MCF 10A (cell line): Measurements from ENCODE around the gene AKAIN1. TPM values are rescaled to one million over a fixed set of nuclear protein-coding genes. Genes with fewer than 3 reads are reported as not detected.

ENCODE experiments used
- BruUV-seq: library from RNA; stranded (reverse); fragments of 400-500 nt; replicated peaks from 2 replicates; lab custom pipeline; 2021; lab: Mats Ljungman, UMichigan
- CTCF ChIA-PET: fragments of 300-600 bp; sonication (Branson Sonifier 250); formaldehyde crosslinking; extraction: SDS; loops from one replicate; lab custom pipeline; 2021; ENCODE audit warnings: antibody characterized with exemption, inconsistent platforms; lab: Yijun Ruan, JAX
- POLR2A ChIA-PET: fragments of 300-600, 350-650 bp; sonication (Branson Sonifier 250); formaldehyde crosslinking; extraction: SDS; loops from one replicate; lab custom pipeline; 2020; ENCODE audit warnings: antibody characterized with exemption, inconsistent platforms; lab: Yijun Ruan, JAX
- DNase-seq: peaks from one replicate; pipeline ENCODE4 v3.0.0-alpha.2; 2018; ENCODE audit not compliant: unreplicated experiment
- H3K27ac Mint-ChIP-seq: one replicate; pipeline ENCODE4 v1.8.0; 2022; ENCODE audit warnings: mild to moderate bottlenecking, low read depth, mixed read lengths; ENCODE audit not compliant: unreplicated experiment
- H3K27me3 Mint-ChIP-seq: one replicate; pipeline ENCODE4 v1.8.0; 2022; ENCODE audit warnings: mixed read lengths; ENCODE audit not compliant: insufficient read depth, unreplicated experiment
- H3K36me3 Mint-ChIP-seq: one replicate; pipeline ENCODE4 v1.8.0; 2022; ENCODE audit warnings: mild to moderate bottlenecking, moderate library complexity, mixed read lengths; ENCODE audit not compliant: insufficient read depth, unreplicated experiment
- H3K4me1 Mint-ChIP-seq: one replicate; pipeline ENCODE4 v1.8.0; 2022; ENCODE audit warnings: mixed read lengths; ENCODE audit not compliant: insufficient read depth, unreplicated experiment
- H3K4me3 Mint-ChIP-seq: one replicate; pipeline ENCODE4 v1.8.0; 2022; ENCODE audit warnings: mild to moderate bottlenecking, moderate library complexity, mixed read lengths; ENCODE audit not compliant: unreplicated experiment
- H3K9me3 Mint-ChIP-seq: one replicate; pipeline ENCODE4 v1.8.0; 2022; ENCODE audit warnings: mixed read lengths; ENCODE audit not compliant: unreplicated experiment
- intact Hi-C: fragments of 100-400 bp; cut with micrococcal nuclease; formaldehyde crosslinking; loops from 2 replicates; pipeline ENCODE4 v1.14.1; 2022
- total RNA-seq: library from RNA; stranded (reverse); gene quantifications from 2 replicates; pipeline ENCODE4 v1.2.3, GENCODE V29; 2022
- TF ChIP-seq, protein P1 (sequence below): fragments of 200-600 bp; IDR thresholded peaks from one replicate; pipeline ENCODE4 v1.8.0; 2022; ENCODE audit warnings: antibody characterized with exemption, mild to moderate bottlenecking; ENCODE audit not compliant: unreplicated experiment

AKAIN1 gene
- total RNA-seq, 1 experiment from 2014 or later = not detected

DNA sequence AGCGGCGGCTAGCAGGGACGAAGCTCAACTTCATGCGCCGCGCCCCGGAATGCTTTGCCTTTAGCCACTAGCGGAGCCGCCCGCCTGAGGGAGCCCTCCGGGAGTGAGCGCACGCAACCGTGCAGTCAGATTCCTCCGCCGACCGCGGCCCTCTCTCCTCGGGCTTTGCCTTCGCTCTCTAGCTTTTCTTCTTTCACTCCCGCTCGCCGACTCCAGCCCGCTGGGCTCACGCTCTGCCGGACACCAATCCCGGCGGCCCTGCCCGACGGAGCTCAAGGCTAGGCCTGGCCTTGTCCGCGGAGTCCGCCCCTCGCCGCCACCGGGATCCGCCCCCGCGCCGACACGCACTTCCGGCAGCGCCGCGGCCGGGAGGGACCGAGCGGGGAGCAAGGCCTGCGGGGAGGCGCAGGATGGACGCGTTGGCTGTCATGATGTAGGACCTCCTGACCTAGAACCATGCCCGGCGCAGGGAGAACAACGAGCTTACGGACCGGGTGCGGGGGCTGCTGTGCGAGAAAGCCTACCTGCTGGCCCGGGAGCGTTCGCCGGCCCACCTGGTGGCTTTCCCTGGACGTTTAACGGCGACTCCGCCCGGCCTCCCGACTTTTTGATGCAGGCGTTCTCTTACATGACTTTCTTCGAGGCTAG, 40.8 kb upstream of the AKAIN1 start:
- Mint-ChIP-seq H3K9me3 (no peaks in the 10 kb centered on the region), H3K27ac (peak overlapping the region; percentile 98), H3K27me3 (peaks cover 12% of the 10 kb centered on the region), H3K4me3 (peak overlapping the region; percentile 89), H3K4me1 (no peaks in the 10 kb centered on the region), H3K36me3 (peaks cover 14% of the 10 kb centered on the region)
- intact Hi-C loops = loop anchor here (5.0 kb wide), 1 partner anchor 59 kb away; the partner anchor contains the start of gene ZBTB14
- peak; percentile 69 for DNase-seq
- ChIA-PET POLR2A (interaction anchor here (0.5 to 3.1 kb wide), 5 partner anchors 8 to 183 kb away, joined by 3 to 33 read pairs (median 4); partner anchors contain the start of gene ZBTB14), CTCF (interaction anchor here (0.6 to 1.4 kb wide), 8 partner anchors 11 to 1502 kb away, joined by 3 to 6 read pairs (median 3); no protein-coding TSS in a partner anchor)
- BruUV-seq = no TSS peak
- TF ChIP-seq, protein P1, sequence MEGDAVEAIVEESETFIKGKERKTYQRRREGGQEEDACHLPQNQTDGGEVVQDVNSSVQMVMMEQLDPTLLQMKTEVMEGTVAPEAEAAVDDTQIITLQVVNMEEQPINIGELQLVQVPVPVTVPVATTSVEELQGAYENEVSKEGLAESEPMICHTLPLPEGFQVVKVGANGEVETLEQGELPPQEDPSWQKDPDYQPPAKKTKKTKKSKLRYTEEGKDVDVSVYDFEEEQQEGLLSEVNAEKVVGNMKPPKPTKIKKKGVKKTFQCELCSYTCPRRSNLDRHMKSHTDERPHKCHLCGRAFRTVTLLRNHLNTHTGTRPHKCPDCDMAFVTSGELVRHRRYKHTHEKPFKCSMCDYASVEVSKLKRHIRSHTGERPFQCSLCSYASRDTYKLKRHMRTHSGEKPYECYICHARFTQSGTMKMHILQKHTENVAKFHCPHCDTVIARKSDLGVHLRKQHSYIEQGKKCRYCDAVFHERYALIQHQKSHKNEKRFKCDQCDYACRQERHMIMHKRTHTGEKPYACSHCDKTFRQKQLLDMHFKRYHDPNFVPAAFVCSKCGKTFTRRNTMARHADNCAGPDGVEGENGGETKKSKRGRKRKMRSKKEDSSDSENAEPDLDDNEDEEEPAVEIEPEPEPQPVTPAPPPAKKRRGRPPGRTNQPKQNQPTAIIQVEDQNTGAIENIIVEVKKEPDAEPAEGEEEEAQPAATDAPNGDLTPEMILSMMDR = no peak

DNA sequence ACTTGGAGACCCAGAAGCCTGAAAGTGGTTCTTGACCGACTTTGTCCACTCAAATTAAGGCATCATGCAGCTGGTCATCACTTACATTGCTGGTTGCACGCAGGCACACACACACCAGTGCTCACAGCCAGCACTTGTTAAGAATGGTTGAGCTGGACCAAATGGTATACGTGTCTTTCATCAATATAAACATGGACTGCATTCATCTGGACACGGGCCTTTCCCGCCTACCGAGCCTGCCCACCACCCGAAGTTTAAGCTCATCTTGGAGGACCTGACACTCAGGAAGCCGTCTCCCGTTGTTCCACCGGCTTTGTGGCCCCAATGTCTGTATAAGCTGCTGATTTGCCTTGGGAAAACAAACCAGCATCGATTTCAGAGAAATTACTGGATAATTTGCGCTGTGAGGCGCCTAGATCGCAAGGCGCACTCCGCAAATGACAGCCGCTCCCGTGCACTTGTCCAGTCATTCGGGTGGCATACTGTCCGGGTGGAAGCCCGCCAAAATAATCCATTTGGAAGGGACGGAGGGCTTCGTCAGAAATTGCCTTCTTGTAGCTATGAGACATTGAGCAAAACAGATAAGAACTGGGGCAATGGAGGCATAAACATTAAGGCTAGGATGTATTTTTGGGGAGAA, 40.1 kb upstream of the AKAIN1 start:
- Mint-ChIP-seq H3K4me3 (peak overlapping the region; percentile 89), H3K27me3 (peaks cover 12% of the 10 kb centered on the region), H3K4me1 (no peaks in the 10 kb centered on the region), H3K27ac (peak overlapping the region; percentile 98), H3K9me3 (no peaks in the 10 kb centered on the region), H3K36me3 (peaks cover 14% of the 10 kb centered on the region)
- CTCF ChIA-PET = interaction anchor here (0.6 to 1.4 kb wide), 6 partner anchors 11 to 171 kb away, joined by 3 to 6 read pairs (median 4); no protein-coding TSS in a partner anchor
- POLR2A ChIA-PET = interaction anchor here (0.5 to 3.1 kb wide), 6 partner anchors 9 to 184 kb away, joined by 3 to 33 read pairs (median 4); partner anchors contain the start of gene ZBTB14
- intact Hi-C loops = loop anchor here (5.0 kb wide), 1 partner anchor 60 kb away; the partner anchor contains the start of gene ZBTB14
- TF ChIP-seq, protein P1 = no peak
- no peak for DNase-seq
- TSS peak; percentile 79 for BruUV-seq

DNA sequence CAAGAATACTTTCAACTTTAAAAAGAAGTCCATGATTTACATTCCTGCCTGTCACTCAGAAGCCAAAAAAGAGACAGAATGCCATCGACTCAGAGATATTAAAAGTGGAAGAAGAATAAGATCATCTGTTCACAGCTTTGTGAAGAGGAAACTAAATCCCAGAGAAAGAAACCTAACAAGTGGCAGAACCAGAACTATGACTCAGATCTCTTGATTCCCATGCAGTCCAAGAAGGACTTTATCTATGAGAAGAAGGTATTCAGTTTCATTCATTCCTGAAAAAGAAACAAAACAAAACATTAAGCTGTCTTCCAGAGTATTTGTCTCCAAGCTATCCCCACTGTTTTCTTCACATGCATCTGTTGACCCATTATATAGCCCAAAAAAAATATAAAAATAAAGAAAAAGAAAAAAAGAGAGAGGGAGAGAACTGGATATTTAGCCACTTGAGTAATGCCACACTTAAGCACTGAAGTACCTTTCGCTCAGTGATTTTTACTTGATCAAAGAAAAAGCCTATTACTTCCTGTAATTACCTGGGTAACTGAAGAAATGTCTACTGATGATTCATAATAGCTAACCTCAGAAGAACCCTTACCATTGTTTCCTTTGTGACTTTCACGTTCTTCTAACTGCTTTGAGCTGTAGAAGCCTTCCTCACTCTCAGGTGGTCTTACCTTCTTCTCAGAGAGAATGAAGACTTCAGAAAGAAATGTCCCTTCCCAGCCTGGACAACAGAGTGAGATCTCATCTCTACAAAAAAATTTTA, 17.7 kb upstream of the AKAIN1 start:
- Mint-ChIP-seq H3K27me3 (peaks cover 22% of the 10 kb centered on the region), H3K9me3 (peaks cover 7% of the 10 kb centered on the region), H3K36me3 (no peaks in the 10 kb centered on the region), H3K4me1 (no peaks in the 10 kb centered on the region), H3K27ac (no peak overlapping the region), H3K4me3 (no peak overlapping the region)
- ChIA-PET POLR2A (no interaction called here), CTCF (interaction anchor here (0.7 kb wide), 1 partner anchor 161 kb away, joined by 3 read pairs; no protein-coding TSS in a partner anchor)
- BruUV-seq = no TSS peak
- TF ChIP-seq, protein P1 = no peak
- DNase-seq = no peak
- intact Hi-C loops = no loop called here
